ENCODE measurements around the gene RSL1D1. TPM values are rescaled to one million over a fixed set of nuclear protein-coding genes. Genes with fewer than 3 reads are reported as not detected.

RSL1D1 gene
- polyA plus RNA-seq (ENCODE audit: insufficient read length in 12 of 12), result 100 to 1,000 TPM in 11 of 12 donors, not detected in 1; 197 to 394 (median 337) TPM
- long read RNA-seq, donor 1, full-length matches to known transcripts, result 28 of 86 reads
- long read RNA-seq, donor 1, partial matches to known transcripts, result 52 of 86 reads
- long read RNA-seq, donor 1, other reads (novel, unspliced or antisense), result 6 of 86 reads
- long read RNA-seq, donor 2, full-length matches to known transcripts, result 81 of 254 reads
- long read RNA-seq, donor 2, partial matches to known transcripts, result 136 of 254 reads
- long read RNA-seq, donor 2, other reads (novel, unspliced or antisense), result 37 of 254 reads
- long read RNA-seq, donor 3, full-length matches to known transcripts, result 23 of 65 reads
- long read RNA-seq, donor 3, partial matches to known transcripts, result 42 of 65 reads
- long read RNA-seq, donor 3, other reads (novel, unspliced or antisense), result 0 of 65 reads
- long read RNA-seq, donor 4, full-length matches to known transcripts, result 11 of 38 reads
- long read RNA-seq, donor 4, partial matches to known transcripts, result 27 of 38 reads
- long read RNA-seq, donor 4, other reads (novel, unspliced or antisense), result 0 of 38 reads
- long read RNA-seq, donor 5, full-length matches to known transcripts, result 126 of 273 reads
- long read RNA-seq, donor 5, partial matches to known transcripts, result 100 of 273 reads
- long read RNA-seq, donor 5, other reads (novel, unspliced or antisense), result 47 of 273 reads
- long read RNA-seq, donor 6, full-length matches to known transcripts, result 12 of 73 reads
- long read RNA-seq, donor 6, partial matches to known transcripts, result 56 of 73 reads
- long read RNA-seq, donor 6, other reads (novel, unspliced or antisense), result 5 of 73 reads
- long read RNA-seq, donor 7, full-length matches to known transcripts, result 25 of 59 reads
- long read RNA-seq, donor 7, partial matches to known transcripts, result 29 of 59 reads
- long read RNA-seq, donor 7, other reads (novel, unspliced or antisense), result 5 of 59 reads
- long read RNA-seq, donor 8, full-length matches to known transcripts, result 99 of 191 reads
- long read RNA-seq, donor 8, partial matches to known transcripts, result 57 of 191 reads
- long read RNA-seq, donor 8, other reads (novel, unspliced or antisense), result 35 of 191 reads
- long read RNA-seq, donor 9, full-length matches to known transcripts, result 26 of 56 reads
- long read RNA-seq, donor 9, partial matches to known transcripts, result 24 of 56 reads
- long read RNA-seq, donor 9, other reads (novel, unspliced or antisense), result 6 of 56 reads
- long read RNA-seq, donor 10, full-length matches to known transcripts, result 74 of 163 reads
- long read RNA-seq, donor 10, partial matches to known transcripts, result 61 of 163 reads
- long read RNA-seq, donor 10, other reads (novel, unspliced or antisense), result 28 of 163 reads
- long read RNA-seq, donor 11, full-length matches to known transcripts, result 51 of 105 reads
- long read RNA-seq, donor 11, partial matches to known transcripts, result 41 of 105 reads
- long read RNA-seq, donor 11, other reads (novel, unspliced or antisense), result 13 of 105 reads

DNA sequence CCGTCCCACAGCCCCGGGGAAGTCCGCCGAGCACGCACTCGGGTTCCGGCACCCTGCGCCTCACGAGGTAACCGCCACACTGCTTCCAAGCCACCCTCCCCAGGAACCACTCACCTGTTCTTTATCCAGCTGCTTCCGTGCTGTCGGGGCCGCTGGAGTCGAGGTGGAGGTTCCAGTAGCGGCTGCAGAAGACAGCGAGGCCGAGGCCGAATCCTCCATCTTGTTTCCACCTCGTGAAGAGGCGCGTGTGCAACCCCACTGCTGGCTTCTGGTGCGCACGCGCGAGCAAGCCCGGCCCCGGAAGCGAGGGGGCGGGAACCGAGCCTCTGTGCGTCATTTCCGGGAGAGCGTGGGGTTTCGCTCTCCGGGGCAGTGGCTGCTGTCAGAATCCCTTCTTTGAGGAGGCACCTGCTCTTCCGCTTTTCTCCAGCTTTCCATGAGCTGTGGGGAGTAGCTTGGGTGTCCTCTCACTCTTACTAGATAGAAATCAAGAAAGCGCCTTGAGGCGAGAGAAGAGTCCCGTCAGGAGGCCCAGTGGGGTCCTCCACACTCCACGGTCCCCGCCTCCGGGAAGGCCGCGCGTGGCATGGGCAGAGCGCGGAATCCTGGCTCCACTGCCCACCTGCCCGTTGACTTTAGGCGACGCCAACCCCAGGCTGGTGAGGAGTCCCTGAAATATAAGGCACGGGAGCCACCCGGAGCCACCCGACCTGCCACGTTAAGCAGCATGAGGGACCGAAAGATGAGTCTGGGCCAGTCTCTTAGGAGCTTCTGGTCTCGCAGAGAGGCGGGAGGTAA is at the start of gene RSL1D1:
TSS of gene RSL1D1 (minus strand) at position 249 of the 798 bp plus-strand sequence. CDS start at position 219, 30 bp downstream.
- peak; percentile 97 for DNase-seq

DNA sequence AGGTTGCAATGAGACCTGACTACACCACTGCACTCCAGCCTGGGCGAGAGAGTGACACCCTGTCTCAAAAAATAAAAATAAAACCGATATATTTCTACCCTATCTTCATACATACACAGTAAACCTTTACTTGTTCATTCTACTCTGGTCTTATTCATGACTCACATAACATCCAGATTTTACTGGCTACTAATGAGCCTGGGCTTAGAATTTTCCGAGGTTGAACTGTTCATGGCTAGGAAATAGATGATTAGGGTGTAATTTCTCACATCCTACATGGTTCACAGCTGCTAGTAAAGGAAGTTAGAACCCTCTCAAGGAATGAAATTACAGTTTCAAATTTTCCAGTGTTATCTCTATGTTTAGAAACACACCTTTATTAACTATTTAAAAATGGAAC is 49.7 kb upstream of the RSL1D1 start:
- DNase-seq, result no peak

DNA sequence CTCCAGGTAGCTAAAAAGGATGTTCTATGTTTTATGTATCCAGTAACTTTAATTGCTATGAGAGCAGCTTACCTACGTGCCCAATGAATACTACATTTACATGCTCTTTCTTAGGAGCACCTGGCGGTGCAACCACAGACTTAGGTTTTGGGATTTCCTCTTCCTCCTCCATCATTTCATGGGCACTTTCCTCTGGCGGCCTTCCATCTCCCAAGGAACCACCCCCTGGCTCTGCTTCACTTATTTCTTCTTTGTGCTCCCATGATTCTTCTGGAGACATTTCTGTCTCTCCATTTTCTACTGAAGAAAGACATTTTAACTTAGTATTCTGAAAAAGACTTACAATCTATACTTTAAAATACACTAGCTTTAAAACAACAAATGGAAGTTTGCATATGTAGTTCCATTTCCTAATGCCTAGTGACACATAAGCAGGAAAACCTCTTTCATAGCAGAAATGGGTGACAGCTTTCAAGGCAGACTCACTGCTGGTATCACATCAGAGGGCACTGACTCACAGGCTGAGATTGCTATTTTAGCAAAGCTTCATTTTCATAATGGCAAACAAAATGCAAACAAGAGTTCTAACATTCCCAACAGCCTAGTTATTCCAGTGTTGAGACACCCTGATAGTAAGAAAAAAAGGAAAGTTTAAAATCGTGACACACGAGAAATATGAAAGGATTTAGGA is 45.3 kb upstream of the RSL1D1 start:
- DNase-seq, result no peak

DNA sequence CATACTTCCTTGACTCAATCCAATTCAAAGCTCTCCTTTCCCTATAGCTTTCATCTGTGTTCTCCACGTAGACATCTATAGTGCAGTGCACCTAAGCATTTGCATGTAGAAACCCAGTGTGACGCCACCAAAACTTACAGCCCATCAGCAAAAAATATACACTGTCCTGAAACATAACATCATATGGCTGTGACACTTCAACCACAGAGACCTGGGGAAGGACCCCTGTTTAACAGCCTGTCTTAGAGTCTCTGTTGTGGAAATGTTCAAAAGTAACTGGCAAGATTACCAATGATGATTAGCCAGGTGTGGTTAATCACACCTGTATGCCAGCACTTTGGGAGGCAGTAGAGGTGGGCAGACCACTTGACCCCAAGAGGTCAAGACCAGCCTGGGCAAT is 42.2 kb upstream of the RSL1D1 start:
- DNase-seq, result no peak

DNA sequence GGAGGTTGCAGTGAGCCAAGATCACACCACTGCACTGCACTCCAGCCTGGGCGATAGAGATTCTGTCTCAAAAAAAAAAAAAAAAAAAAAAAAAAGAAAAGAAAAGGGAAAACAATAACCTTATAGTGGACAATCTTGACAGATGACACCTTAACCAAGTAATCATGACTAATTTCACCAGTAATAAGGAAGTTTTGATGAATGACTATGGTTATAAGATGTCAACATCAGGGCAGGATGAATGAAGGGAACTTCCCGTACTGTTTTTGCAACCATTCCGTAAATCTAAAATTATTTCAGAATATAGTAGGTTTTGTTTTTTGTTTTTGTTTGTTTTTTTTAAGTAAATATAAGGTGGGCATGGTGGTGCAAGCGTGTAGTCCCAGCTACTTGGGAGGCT is 41.4 kb upstream of the RSL1D1 start:
- no peak for DNase-seq

DNA sequence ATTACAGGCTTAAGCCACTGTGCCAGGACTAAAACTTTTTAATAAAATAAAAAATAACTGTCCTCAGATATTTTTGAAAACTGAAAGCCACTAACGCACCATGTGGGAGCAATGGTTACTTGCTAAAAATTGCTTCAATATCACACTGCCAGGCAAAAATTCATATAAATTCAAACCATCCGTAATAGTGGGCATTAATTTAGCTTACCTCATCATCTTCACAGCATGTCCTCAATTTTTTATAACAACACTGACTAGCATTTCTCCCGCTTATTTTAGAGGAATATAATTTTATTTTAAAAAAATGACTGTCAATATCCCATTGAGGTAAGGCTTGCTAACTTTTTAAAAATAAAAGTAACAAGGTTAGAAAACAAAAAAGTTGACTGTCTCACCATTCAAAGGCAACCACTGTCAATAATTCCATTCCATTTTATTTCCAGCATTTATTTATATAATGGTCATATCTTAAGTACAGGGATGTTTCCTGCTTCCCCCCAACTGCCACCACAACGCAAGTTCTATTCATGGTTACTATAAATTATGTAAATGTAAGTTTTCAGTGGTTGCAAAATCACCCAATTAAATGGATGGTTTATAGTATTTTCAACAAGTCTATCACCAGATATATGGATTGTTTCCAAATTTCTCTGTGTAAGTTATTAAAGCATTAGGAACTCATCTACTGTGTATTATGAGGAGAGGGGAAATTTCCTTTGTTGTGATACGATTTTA is 39.1 kb upstream of the RSL1D1 start:
- no peak for DNase-seq

DNA sequence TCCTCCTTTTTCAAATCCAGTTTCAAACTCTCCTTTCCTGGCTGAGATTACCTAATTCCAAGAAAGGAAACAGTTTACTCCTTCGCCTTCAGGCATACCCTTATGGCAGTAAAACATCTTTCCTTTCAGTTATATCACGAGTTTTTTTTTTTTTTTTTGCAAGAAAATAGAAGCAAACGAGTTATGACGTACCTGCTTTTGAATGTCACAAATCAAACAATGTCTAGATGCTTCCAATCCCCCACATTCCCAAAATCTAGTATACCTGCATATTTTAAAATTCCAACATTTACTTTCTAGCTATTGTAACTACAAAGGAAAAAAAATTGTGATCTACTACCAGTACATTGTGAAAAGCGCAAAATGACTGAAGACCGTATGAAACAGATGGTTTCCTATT is 35.5 kb upstream of the RSL1D1 start:
- DNase-seq, result no peak

DNA sequence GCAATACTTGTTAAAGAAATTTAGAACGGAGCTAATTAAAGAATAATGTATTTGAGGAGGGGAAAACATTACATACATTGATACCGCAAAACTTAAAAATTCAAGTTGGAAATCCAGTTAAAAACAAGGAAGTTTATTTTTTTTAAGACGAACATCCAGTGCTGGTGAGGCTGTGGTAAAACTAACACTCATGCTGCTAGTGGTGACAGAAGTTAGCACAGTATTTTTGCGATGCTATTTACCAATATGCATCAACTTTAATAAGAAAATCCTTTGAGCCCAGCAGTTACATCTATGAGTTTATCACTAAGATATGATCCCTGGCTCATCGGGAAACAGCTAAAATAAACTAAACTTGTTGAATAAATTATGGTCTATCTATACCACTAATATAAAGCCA is 32.7 kb upstream of the RSL1D1 start:
- DNase-seq, result no peak

DNA sequence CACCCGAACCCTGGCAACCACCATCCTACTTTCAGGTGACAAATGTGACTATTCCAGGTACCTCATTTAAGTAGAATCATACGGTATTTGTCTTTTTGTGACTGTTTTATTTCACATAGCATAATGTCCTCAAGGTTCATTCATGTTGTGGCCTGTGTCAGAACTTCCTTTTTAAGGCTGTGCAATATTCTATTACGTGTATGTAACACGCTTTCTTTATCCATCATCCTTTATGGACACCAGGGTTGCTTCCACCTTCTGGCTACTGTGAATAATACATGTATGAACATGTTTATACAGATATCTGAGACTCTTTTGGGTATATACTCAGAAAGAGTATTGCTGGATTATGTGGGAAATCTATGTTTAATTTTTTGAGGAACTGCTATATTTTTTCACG is 28.7 kb upstream of the RSL1D1 start:
- no peak for DNase-seq

DNA sequence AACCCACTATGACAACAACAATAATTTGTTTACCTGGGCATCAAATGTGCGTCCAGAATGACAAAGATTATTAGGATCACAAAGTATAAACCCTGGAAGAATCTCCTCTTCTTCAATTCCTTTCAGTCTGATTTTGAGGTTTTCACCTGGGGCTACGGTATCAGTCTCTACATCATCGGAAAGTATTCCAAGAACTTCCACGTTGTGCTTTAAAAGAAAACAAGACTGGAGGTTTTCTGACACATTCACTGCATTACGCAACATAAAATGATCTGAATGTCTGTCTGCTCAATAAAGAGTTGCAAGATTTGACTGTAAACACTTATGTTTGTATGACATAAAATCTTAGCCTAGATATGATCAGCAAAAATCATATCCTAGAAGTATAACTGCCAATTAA is 26.0 kb upstream of the RSL1D1 start:
- no peak for DNase-seq

DNA sequence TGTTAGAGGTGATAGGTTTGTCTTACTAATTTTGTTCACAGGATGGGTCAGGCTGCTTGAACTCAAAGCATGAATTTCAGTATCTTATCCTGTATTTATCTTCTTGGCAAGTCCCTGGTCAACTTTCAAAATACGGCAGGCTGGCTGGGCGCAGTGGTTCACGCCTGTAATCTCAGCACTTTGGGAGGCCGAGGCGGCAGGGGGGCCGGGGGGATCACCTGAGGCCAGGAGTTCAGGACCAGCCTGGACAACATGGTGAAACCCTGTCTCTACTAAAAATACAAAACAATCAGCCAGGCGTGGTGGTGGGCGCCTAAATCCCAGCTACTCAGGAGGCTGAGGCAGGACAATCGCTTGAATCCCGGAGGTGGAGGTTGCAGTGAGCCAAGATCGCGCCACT is 25.0 kb upstream of the RSL1D1 start:
- DNase-seq, result no peak

DNA sequence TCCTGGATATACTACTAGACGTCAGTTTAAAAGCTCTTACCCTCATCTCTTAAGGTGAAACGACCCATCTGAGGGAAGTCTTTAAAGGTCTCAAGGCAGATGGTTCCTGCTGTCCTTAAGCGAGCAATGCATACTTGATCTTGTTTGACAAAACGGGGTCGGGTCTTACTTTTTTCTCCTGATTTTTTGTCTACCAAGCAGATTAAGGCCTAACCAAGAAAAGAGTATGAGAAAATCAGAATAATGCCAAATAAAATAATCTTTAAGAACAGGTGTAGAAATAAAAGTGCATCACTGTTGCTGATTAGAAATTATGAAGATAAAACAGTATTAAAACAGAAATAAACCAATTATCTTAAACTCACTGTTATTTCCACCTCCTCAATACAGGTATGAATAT is 24.4 kb upstream of the RSL1D1 start:
- DNase-seq, result no peak

DNA sequence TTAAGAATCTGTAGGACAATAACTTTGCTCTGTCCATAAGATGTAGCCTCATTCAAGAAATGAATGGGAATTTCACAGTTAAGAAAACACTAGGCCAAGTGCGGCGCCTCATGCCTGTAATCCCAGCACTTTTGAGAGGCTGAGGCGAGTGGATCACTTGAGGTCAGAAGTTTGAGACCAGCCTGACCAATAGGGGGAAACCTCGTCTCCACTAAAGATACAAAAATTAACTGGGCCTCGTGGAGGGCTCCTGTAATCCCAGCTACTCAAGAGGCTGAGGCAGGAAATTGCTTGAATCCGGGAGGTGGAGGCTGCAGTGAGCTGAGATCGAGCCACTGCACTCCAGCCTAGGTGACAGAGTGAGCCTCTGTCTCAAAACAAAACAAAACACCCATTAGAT is 19.9 kb upstream of the RSL1D1 start:
- no peak for DNase-seq

DNA sequence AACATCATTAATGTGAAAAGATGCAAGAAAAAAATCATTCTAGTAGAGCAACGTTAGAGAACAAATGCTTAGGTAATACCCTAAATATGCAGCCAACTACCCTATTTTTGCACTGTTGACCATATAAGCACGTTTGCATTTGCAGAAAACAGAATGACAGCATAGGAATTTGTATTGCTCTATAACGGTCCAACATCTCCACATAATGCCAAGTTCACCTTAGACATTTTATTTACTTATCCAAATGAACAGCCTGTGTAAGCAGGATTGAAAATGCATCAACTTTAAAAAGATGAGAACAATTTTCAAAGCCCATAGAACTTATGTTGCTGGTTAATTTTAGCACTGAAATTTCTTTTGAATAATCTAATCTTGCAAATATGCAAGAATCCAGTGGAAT is 19.1 kb upstream of the RSL1D1 start:
- no peak for DNase-seq

DNA sequence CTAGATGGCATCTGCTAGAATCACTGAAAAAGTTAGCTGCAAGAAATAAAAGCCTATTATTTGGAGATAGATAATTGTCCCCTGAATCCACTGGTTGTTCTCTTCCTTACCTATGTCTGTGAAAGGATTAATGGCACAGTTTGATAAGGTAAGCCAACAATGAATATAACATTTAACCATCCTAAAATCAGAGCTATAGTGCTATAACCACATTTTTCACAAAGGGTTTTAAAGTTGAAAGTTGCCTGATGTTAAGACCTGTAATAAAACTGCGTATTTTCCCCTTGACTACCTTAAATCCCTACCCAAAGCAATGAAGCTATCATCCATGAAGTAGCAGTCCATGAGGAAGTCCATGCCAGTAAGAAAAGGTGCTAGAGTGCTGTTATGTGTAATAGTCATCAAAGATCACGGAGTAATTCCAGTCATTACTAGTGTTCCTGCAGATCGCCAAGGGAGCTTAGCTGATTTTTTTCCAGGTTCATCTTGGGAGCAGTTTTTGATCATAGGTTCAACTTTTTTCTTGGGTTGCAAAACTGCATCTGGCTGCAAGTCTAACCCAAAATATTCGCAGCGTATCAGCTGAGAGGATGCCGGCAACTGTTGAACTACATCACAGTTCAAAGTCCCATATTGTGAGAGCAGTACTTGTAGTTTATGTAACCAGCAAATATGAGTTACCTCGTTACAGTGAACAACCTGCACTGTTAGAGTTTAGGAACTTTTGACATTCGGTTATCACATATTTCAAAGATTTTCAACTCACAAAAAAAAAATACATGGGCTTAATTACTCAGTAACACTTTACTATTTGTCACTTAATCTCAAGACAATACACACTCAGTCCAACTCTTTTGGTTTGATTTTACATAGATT is 18.2 kb upstream of the RSL1D1 start:
- DNase-seq, result no peak

DNA sequence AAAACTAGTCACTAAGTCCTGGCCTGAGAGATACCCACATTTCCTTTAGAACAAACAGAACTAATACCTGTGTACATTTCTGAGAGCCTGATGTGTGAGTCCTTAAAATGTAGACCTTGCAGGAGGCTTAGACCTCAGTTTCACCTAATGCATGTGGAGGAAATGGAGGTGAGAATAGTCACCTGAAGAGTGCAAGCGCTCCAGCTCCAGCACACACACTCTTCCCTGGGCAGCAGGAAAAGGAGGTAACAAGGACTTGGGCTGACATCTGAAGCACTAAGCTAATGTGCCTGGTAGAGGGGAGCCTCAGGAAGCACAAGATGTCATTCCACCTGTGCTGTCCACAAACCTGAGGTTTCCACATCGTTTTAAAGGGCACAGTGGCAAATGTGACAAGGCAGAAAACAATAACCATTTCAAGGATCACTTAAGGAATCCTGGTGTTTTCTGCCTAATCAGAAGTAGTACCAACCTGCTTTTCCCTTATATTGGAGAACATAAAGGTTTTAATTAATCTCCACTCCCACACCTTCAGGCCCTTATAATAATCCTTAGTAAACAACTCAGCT is 17.2 kb upstream of the RSL1D1 start:
- no peak for DNase-seq

DNA sequence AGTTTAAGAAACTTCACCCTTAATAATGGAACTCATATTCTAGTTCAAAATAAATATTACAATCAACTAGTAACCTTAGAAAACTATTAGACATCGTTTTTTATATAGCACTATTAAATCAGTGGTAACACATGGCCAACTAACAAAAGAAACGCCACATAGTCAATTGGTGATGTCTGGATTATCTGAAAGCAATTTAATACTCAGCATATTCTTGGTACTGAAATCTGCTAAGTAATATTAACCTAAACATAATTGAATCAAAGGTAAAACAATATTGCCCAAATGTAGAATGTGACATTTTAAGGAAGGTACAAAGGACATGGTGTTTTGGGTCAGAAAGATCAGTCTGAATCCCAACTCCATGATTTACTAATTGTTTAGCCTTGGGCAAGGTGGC is 11.1 kb upstream of the RSL1D1 start:
- DNase-seq, result no peak

DNA sequence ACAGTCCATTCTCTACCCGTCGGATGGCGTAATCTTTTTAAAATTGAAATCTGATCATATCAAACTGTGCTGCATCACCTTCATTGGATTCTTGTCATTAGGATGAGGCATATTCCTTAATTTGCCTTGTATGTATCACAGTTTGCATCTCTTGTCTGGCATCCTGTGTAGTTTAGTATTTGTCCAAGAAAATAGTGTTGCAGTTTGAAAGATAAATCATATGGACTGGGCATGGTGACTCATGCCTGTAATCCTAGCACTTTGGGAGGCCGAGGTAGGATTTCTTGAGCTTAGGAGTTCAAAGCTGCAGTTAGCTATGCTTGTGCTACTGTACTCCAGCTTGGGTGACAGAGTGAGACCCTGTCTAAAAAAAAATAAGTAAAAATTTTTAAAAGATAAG is 5.8 kb upstream of the RSL1D1 start:
- no peak for DNase-seq
